Stimulated activated CD4-positive, alpha-beta T cell treated with anti-CD3 and anti-CD28 coated beads, Interleukin-15, amount 100 ng/mL, for 48 hours (primary cell): ENCODE data around the gene TTLL10.
"Not testable (repeated sequence)": the region's sequence is repeated elsewhere in the genome, so short reads cannot be mapped to it uniquely, and the experiment has no call there.

Source experiments
- DNase-seq, 2 donors: peaks; one replicate each; pipeline ENCODE4 v3.0.0-alpha.2; 2020; ENCODE audit warnings: low read depth in 2 of 2

The TTLL10 gene

GRCh38 chr1:1141244-1141910 lies 32.3 kb upstream of the TTLL10 start:
- no peak for DNase-seq

- no peak for DNase-seq
Observed at GRCh38 chr1:1141911-1142250, 31.8 kb upstream of the TTLL10 start.

DNA sequence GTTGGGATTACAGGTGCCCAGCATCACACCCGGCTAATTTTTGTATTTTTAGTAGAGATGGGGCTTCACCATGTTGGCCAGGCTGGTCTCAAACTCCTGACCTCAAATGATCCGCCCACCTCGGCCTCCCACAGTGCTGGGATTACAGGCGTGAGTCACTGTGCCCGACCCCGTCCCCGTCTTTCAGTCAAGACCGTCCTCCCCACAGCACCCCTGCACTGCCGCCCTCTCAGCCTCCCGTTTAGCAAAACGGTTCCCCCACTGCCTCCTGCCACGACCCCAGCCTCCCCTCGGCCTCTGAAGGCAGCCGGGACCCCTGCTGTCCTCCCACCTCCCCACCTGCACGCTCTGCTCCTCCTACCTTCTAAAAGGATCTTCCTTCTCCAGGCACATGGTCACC lies 31.3 kb upstream of the TTLL10 start:
- DNase-seq: not testable (repeated sequence)

GRCh38 chr1:1142844-1143243 lies 30.8 kb upstream of the TTLL10 start:
- no peak for DNase-seq

- DNase-seq: no peak
Observed at GRCh38 chr1:1143636-1144035, 30.0 kb upstream of the TTLL10 start.

DNA sequence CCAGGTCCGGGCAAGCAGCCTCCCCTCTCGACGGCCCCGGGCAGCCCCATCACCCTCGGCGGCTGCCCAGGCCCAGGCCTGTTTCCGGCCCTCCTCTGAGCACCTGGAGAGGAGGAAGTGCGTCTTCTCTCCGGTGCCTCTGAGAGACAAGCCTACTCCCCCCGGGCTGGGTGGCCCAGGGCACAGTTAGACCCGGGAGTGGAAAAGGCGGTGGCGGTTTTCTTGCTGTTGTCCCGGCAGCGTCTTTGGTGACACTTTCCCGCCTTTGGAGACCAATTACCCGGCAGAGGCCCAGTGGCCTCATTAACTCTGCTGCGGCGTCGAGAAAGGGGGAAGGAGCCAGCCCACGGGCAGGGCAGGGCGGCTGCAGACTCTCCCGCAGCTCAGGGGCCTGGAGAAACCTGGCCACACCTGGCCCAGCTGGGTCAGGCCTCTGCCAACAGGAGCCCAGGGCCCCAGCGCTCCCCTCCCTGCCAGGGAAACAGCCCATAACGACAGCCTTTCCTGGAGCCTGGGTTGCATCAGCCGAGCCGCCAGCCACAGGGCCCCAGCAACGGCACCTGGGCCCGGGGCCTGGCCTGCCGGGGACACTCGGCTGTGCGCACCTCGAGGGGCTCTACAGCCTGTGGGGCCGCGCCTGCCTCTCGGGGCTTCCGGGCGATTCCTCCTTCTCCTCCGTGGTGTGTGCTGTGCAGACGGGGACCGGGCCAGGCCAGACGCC lies 29.4 kb upstream of the TTLL10 start:
- peak; percentile 45 to 56 for DNase-seq

DNA sequence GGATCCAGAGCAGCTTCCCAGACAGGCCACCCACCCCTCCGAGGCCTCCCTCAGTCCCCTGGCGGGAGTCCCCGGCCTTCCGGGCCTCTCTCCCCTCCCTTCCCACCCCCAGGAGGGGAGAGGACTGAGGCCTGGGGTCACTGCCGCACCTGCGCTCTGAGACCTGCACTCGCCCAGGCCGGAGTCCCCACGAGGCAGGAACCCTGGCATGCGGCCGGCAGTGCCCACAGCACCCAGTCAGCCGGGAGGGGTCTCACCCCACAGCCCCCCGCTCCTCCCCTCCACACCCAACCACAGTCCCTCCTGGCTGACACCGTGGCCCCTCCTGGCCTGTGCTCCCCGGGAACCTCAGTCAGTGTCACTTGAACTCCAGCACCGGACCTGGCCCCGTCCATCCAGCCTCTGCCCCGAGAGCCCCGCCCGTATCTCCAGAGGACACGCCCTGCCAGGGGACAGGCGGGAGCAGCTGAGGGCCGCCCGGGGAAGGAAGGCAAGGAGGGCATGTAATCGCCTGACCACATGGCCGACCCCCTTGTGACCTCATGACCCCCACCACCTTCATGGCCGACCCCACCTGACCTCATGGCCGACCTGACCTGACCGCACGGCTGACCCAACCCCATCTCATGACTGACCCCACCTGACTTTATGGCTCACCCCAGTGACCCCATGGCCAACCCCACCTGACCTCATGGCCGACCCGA lies 28.7 kb upstream of the TTLL10 start:
- no peak for DNase-seq

DNA sequence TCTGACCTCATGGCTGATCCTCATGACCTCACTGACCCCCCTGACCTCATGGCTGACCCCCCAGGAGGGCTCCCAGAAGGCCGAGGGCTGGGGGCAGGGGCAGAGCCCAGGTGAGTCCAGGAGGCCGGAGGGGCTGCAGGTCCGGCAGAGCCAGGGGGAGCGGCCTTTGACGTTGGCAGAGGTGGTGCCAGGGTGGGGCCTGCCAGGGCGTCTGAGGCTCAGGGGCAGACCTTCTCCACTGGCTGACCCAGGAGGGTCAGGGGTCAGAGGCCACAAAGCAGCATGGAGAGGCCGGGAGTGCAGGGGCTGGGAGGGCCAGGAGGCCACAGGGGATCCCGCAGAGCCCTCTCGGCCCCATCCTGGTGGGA lies 28.1 kb upstream of the TTLL10 start:
- DNase-seq: no peak

- no peak for DNase-seq
Observed at GRCh38 chr1:1146026-1146425, 27.7 kb upstream of the TTLL10 start.

GRCh38 chr1:1146596-1146995 lies 27.1 kb upstream of the TTLL10 start:
- no peak for DNase-seq

DNA sequence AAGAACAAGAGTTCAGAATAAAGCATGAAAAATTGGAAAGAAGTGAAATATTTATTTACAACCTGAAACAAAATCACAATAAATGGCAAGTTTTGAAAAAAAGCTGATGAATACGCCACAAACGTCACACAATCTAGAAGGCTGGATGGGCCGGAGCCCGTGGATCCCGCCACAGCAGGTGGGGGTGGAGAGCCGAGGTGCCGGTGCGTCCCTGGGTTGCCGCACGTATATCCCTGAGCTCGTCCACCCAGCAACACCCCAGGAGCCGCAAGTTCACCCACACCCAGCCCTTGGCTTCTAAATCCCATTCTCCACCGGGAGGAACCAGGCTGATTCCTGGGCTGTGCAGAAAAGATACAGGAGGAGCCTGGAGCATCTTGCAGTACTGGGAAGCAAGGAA lies 25.6 kb upstream of the TTLL10 start:
- no peak for DNase-seq

DNA sequence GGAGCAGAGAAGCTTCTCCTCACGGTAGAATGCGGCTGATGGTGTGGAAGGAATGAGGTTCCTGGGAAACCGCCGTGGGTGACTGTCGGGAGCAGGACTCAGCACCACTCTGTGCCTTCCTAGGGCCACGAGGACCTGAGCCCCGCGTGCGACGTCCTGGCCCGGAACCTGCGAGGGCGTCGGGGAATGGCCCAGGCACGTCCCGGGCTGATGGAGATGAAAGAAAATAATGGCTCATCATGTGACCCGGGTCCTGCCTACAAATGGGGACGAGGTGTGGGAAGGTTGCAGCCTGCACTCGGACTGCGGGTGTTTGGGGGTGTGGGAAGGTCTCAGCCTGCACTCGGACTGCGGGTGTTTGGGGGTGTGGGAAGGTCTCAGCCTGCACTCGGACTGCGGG lies 25.1 kb upstream of the TTLL10 start:
- no peak for DNase-seq

DNA sequence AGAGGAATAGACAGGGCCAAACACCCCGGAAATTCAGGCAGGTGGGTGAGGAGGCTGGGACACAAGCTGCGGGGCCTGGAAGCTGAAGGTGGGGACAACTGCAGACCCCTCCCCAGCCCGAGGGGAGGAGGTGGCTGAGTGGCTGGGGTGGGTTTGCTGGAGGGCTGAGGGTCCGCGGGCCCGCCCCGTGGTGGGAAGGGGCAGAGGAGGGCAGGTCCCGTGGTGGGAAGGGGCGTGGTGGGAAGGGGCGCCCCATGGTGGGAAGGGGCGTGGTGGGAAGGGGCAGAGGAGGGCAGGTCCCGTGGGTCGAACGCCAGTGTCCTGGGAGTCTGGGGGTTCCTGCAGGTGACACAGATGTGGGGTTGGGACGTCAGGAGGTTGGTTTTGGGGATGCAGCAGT lies 24.3 kb upstream of the TTLL10 start:
- DNase-seq: no peak

GRCh38 chr1:1150100-1150499 lies 23.6 kb upstream of the TTLL10 start:
- DNase-seq: no peak

GRCh38 chr1:1151306-1151705 lies 22.4 kb upstream of the TTLL10 start:
- DNase-seq: no peak

- not testable (repeated sequence) for DNase-seq
Observed at GRCh38 chr1:1152431-1152830, 21.2 kb upstream of the TTLL10 start.

- DNase-seq: not testable (repeated sequence)
Observed at GRCh38 chr1:1153215-1153614, 20.5 kb upstream of the TTLL10 start.

DNA sequence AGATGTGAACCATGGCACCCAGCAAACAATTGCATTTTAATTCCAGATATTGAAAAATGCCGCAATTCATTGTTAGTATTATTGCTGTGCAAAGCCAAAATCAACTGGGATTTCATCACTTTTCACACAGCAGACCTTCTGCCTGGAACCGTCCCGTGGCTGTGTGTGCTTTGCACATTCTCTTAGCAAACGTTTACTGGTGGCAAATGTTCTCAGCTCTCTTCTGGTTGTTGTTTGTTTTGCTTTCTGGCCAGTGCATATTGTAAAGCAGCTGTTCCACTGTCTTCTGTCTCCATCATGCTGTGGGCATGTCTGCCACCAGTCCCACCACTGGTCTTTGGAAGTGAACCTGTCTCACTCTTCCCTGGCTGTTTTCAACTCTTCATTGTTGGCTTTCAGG lies 19.8 kb upstream of the TTLL10 start:
- no peak for DNase-seq

GRCh38 chr1:1155258-1155657 lies 18.4 kb upstream of the TTLL10 start:
- no peak for DNase-seq

- no peak for DNase-seq
Observed at GRCh38 chr1:1156140-1157032, 17.3 kb upstream of the TTLL10 start.

DNA sequence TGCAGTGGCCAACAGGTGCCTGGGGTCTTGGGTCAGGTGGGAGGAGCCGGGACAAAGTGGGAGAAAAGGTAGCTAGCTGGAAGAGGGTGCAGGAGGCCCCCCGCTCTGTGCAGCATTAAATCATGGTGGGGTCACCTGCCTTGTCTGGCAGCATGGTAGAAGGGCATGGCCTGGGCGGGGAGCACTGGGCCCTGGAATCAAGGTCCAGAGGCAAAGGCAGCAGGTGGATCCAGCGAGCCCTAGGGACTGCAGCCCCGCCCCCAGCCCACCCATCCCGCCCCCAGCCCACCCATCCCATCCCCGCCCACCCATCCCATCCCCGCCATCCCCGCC lies 16.7 kb upstream of the TTLL10 start:
- DNase-seq: no peak

DNA sequence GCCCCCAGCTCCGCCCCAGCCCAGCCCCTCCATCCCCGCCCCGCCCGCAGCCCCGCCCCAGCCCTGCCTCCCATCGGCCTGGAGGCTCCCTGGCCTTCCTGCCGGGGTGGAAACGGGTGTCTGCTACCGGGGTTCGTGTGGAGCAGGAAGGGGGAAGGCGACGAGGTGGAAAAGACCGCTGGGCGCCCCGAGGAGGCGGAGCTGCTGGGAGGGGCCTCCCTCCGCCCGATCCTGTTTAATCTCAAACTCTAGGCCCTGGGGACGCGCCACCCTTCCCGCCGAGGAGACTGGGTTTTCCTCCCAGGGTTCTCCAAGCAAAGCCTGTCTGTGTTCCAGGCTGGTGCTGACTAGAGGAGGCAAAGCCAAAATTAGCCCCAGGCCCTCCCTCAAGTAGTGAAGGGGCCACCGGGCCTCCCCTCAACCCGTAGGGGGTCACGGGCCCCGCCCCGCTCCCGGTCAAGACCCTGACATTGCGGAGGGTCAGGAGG lies 16.2 kb upstream of the TTLL10 start:
- peak; percentile 47 to 54 for DNase-seq
